ENCODE measurements around the gene RNF4. TPM values are rescaled to one million over a fixed set of nuclear protein-coding genes. Genes with fewer than 3 reads are reported as not detected.

The RNF4 gene
- polyA plus RNA-seq, 3 donors, result 28.8 to 41.3 (median 37.0) TPM

GRCh38 chr4:2510351-2511259 is 41.7 kb downstream of the RNF4 start:
- H3K4me3 ChIP-seq (replicated peaks in 1 of 3; ENCODE audit: low read depth in 2 of 3, low read length in 3 of 3), result no peak overlapping the region
- no peak overlapping the region for H3K9ac ChIP-seq (ENCODE audit: insufficient read depth, low read length, poor library complexity, severe bottlenecking)
- H3K27ac ChIP-seq (ENCODE audit: low read depth in 1 of 2, low read length in 2 of 2), result peak overlapping the region in 1 of 2 donors; percentile 27
- H3K27me3 Mint-ChIP-seq (ENCODE audit: low read depth in 3 of 3), result no peaks in the 10 kb centered on the region
- no peak for TF ChIP-seq CTCF (IDR thresholded peaks at IDR 0.05)
- 97% methylated on average over 13 of the region's 13 CpGs for WGBS (ENCODE audit: insufficient coverage)
- no peaks in the 10 kb centered on the region for H3K4me1 ChIP-seq (ENCODE audit: control insufficient read depth in 1 of 2, insufficient read depth in 2 of 2, low read length in 2 of 2)
- H4K20me1 ChIP-seq (ENCODE audit: insufficient read depth, low read length), result peaks cover 70% of the 10 kb centered on the region
- peaks cover 70 to 95% of the 10 kb centered on the region in 2 donors for H3K36me3 ChIP-seq (replicated peaks in 1 of 2; ENCODE audit: control insufficient read depth in 1 of 2, insufficient read depth in 2 of 2, low read length in 2 of 2)
- no peaks in the 10 kb centered on the region for H3K27me3 ChIP-seq (ENCODE audit: control insufficient read depth in 2 of 2, insufficient read depth in 2 of 2, low read length in 2 of 2)
- peaks cover 40% of the 10 kb centered on the region for H3K79me2 ChIP-seq (ENCODE audit: insufficient read depth, low read length)
- H3K9me3 ChIP-seq (replicated peaks in 1 of 2; ENCODE audit: control insufficient read depth in 1 of 2, insufficient read depth in 1 of 2, low read length in 2 of 2), result no peaks in the 10 kb centered on the region
- no peaks in the 10 kb centered on the region for H3K4me1 Mint-ChIP-seq
- no peak overlapping the region for H3K4me2 ChIP-seq (replicated peaks; ENCODE audit: extremely low read depth, low read length, poor library complexity, severe bottlenecking)
- no peaks in the 10 kb centered on the region for H3K9me3 Mint-ChIP-seq
- no peak for DNase-seq
- no peak overlapping the region for H3K4me3 Mint-ChIP-seq
- peaks cover 74 to 87% of the 10 kb centered on the region in 2 donors for H3K36me3 Mint-ChIP-seq
- H3K27ac Mint-ChIP-seq, result peak overlapping the region in 4 of 7 donors; percentile 31 to 59 (median 49)
- intact Hi-C loops (cut with micrococcal nuclease), result no loop called here
- no peak overlapping the region for H2AFZ ChIP-seq (ENCODE audit: insufficient read depth, low read depth, low read length, poor library complexity, severe bottlenecking)

DNA sequence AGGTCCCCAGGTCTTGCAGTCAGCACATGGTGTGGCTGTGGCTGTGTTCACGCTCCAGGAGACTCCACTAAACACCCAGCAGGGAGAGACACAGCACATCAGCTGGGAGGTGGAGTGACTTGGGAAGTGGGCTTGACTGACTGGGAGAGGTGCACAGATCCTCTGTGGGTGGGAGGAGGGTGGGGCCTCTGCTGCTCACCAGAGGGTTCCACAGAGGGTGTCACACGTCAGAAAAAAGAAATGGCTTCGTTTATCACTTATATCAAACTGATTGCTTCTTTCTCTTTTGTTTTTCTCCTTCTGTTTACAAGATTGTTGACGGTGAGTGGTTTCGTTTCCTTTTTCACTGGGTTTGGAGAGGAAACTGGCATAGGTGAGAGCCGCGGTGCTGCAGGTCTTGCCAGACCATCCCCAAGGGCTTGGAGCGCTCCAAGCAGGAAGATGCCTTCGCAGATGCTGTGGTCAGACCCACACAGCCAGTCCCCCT is 42.8 kb downstream of the RNF4 start:
- no peak overlapping the region for H3K9ac ChIP-seq (ENCODE audit: insufficient read depth, low read length, poor library complexity, severe bottlenecking)
- no peaks in the 10 kb centered on the region for H3K27me3 ChIP-seq (ENCODE audit: control insufficient read depth in 2 of 2, insufficient read depth in 2 of 2, low read length in 2 of 2)
- H3K79me2 ChIP-seq (ENCODE audit: insufficient read depth, low read length), result peaks cover 29% of the 10 kb centered on the region
- peaks cover 75 to 95% of the 10 kb centered on the region in 2 donors for H3K36me3 ChIP-seq (replicated peaks in 1 of 2; ENCODE audit: control insufficient read depth in 1 of 2, insufficient read depth in 2 of 2, low read length in 2 of 2)
- Mint-ChIP-seq H3K4me3 (no peak overlapping the region), H3K9me3 (no peaks in the 10 kb centered on the region), H3K27me3 (ENCODE audit: low read depth in 3 of 3) (no peaks in the 10 kb centered on the region), H3K4me1 (no peaks in the 10 kb centered on the region), H3K27ac (peak overlapping the region in 6 of 7 donors; percentile 20 to 69 (median 58)), H3K36me3 (peaks cover 75 to 85% of the 10 kb centered on the region in 2 donors)
- H3K4me3 ChIP-seq (replicated peaks in 1 of 3; ENCODE audit: low read depth in 2 of 3, low read length in 3 of 3), result no peak overlapping the region
- no peaks in the 10 kb centered on the region for H3K4me1 ChIP-seq (ENCODE audit: control insufficient read depth in 1 of 2, insufficient read depth in 2 of 2, low read length in 2 of 2)
- WGBS (ENCODE audit: insufficient coverage), result 100% methylated on average over 1 of the region's 9 CpGs
- TF ChIP-seq CTCF (IDR thresholded peaks at IDR 0.05), result no peak
- no peak for DNase-seq
- no peak overlapping the region for H3K4me2 ChIP-seq (replicated peaks; ENCODE audit: extremely low read depth, low read length, poor library complexity, severe bottlenecking)
- peak overlapping the region in 1 of 2 donors; percentile 36 for H3K27ac ChIP-seq (ENCODE audit: low read depth in 1 of 2, low read length in 2 of 2)
- no peaks in the 10 kb centered on the region for H3K9me3 ChIP-seq (replicated peaks in 1 of 2; ENCODE audit: control insufficient read depth in 1 of 2, insufficient read depth in 1 of 2, low read length in 2 of 2)
- no peak overlapping the region for H2AFZ ChIP-seq (ENCODE audit: insufficient read depth, low read depth, low read length, poor library complexity, severe bottlenecking)
- intact Hi-C loops (cut with micrococcal nuclease), result no loop called here
- H4K20me1 ChIP-seq (ENCODE audit: insufficient read depth, low read length), result peaks cover 61% of the 10 kb centered on the region

Measured in CD14-positive monocyte (primary cell).